SK-N-SH treated with all-trans-retinoic acid at 6 μM for 48 hours (cell line): ENCODE results near the gene CRELD2.

Source experiments
- ATAC-seq: fragments of 200-7000 bp; cut with Tn5 transposase; 3 replicates; pipeline ENCODE4 v1.9.1; 2020; ENCODE audit warnings: mild to moderate bottlenecking, moderate library complexity
- ARNTL ChIP-seq: fragments of 450-650 bp; formaldehyde crosslinking; IDR thresholded peaks from 2 replicates; pipeline ENCODE4 v1.5.0; 2020; ENCODE audit warnings: low read depth, mild to moderate bottlenecking, moderate library complexity, borderline replicate concordance
- BACH2 ChIP-seq: fragments of 250-450 bp; sonication (Bioruptor Pico); IDR thresholded peaks from 2 replicates; pipeline ENCODE4 v1.9.0; 2021; ENCODE audit warnings: mild to moderate bottlenecking, borderline replicate concordance
- CREB5 ChIP-seq: fragments of 250-450 bp; sonication (Bioruptor Pico); IDR thresholded peaks from 2 replicates; pipeline ENCODE4 v1.5.1; 2020; ENCODE audit warnings: low read depth, mild to moderate bottlenecking, moderate library complexity
- CSDC2 ChIP-seq: fragments of 250-450 bp; sonication (Bioruptor Pico); IDR thresholded peaks from 2 replicates; pipeline ENCODE4 v1.5.0; 2020; ENCODE audit warnings: mild to moderate bottlenecking, moderate library complexity
- CSRNP3 ChIP-seq: fragments of 250-450 bp; sonication (Bioruptor Pico); IDR thresholded peaks from 2 replicates; pipeline ENCODE4 v1.5.1; 2021; ENCODE audit warnings: mild to moderate bottlenecking, moderate library complexity
- ESRRG ChIP-seq: fragments of 250-450 bp; sonication (Bioruptor Pico); IDR thresholded peaks from 2 replicates; pipeline ENCODE4 v1.6.1; 2021; ENCODE audit warnings: mild to moderate bottlenecking
- GLIS3 ChIP-seq: fragments of 250-450 bp; sonication (Bioruptor Pico); IDR thresholded peaks from 2 replicates; pipeline ENCODE4 v1.5.0; 2020; ENCODE audit warnings: mild to moderate bottlenecking, moderate library complexity
- PATZ1 ChIP-seq: fragments of 250-450 bp; sonication (Bioruptor Pico); IDR thresholded peaks from 2 replicates; pipeline ENCODE4 v1.8.0; 2020; ENCODE audit warnings: mild to moderate bottlenecking, moderate library complexity, borderline replicate concordance
- POU6F1 ChIP-seq: fragments of 250-450 bp; sonication (Bioruptor Pico); IDR thresholded peaks from 2 replicates; pipeline ENCODE4 v1.8.0; 2021; ENCODE audit warnings: low read depth, mild to moderate bottlenecking, moderate library complexity, borderline replicate concordance
- PPARA ChIP-seq: fragments of 250-450 bp; sonication (Bioruptor Pico); IDR thresholded peaks from 2 replicates; pipeline ENCODE4 v1.5.0; 2020; ENCODE audit warnings: mild to moderate bottlenecking, borderline replicate concordance
- SNAI2 ChIP-seq: fragments of 250-450 bp; sonication (Bioruptor Pico); IDR thresholded peaks from 2 replicates; pipeline ENCODE4 v1.5.0; 2020; ENCODE audit warnings: mild to moderate bottlenecking, moderate library complexity
- TCF4 ChIP-seq: fragments of 250-450 bp; sonication (Bioruptor Pico); IDR thresholded peaks from 2 replicates; pipeline ENCODE4 v1.8.0; 2021; ENCODE audit warnings: mild to moderate bottlenecking, moderate library complexity, borderline replicate concordance
- TOX ChIP-seq: fragments of 250-450 bp; sonication (Bioruptor Pico); IDR thresholded peaks from 2 replicates; pipeline ENCODE4 v1.8.0; 2021; ENCODE audit warnings: mild to moderate bottlenecking, moderate library complexity, borderline replicate concordance
- TSHZ2 ChIP-seq: fragments of 250-450 bp; sonication (Bioruptor Pico); IDR thresholded peaks from 2 replicates; pipeline ENCODE4 v1.5.0; 2020; ENCODE audit warnings: mild to moderate bottlenecking, moderate library complexity
- ZC3H10 ChIP-seq: fragments of 250-450 bp; sonication (Bioruptor Pico); IDR thresholded peaks from 2 replicates; pipeline ENCODE4 v1.5.1; 2021; ENCODE audit warnings: mild to moderate bottlenecking, moderate library complexity
- ZFP3 ChIP-seq: fragments of 250-450 bp; sonication (Bioruptor Pico); IDR thresholded peaks from 2 replicates; pipeline ENCODE4 v1.5.0; 2020; ENCODE audit warnings: mild to moderate bottlenecking, moderate library complexity
- ZFP30 ChIP-seq: fragments of 450-650 bp; formaldehyde crosslinking; IDR thresholded peaks from 2 replicates; pipeline ENCODE4 v1.5.0; 2022; ENCODE audit warnings: mild to moderate bottlenecking, moderate library complexity
- ZNF70 ChIP-seq: fragments of 450-650 bp; formaldehyde crosslinking; IDR thresholded peaks from 2 replicates; pipeline ENCODE4 v1.5.0; 2020; ENCODE audit warnings: mild to moderate bottlenecking, moderate library complexity
- ZNF8 ChIP-seq: fragments of 450-650 bp; formaldehyde crosslinking; IDR thresholded peaks from 2 replicates; pipeline ENCODE4 v1.5.0; 2020; ENCODE audit warnings: mild to moderate bottlenecking, moderate library complexity

CRELD2 gene

GRCh38 chr22:49954354-49954753 is 35.9 kb downstream of the CRELD2 start (continued):
- TF ChIP-seq CREB5 (CRISPR knock-in tag) (no peak), ARNTL (CRISPR knock-in tag) (no peak)

- no peak for ATAC-seq
Measured at GRCh38 chr22:49954991-49955580, 36.7 kb downstream of the CRELD2 start.

GRCh38 chr22:49955581-49956417 is 37.4 kb downstream of the CRELD2 start:
- ATAC-seq, result no peak
- TF ChIP-seq TCF4 (CRISPR knock-in tag) (no peak), ESRRG (CRISPR knock-in tag) (no peak), TOX (no peak), ZFP3 (CRISPR knock-in tag) (no peak), ZFP30 (CRISPR knock-in tag) (no peak), ZNF70 (no peak), PATZ1 (CRISPR knock-in tag) (no peak), ZNF8 (no peak), CSRNP3 (CRISPR knock-in tag) (no peak)
- TF ChIP-seq, all 23 proteins: peak for 0

More at GRCh38 chr22:49954991-49955580, 36.7 kb downstream of the CRELD2 start:
- TF ChIP-seq CREB5 (CRISPR knock-in tag) (no peak), POU6F1 (no peak), BACH2 (CRISPR knock-in tag) (no peak), ZC3H10 (no peak), ESRRG (CRISPR knock-in tag) (no peak), TSHZ2 (CRISPR knock-in tag) (no peak), TOX (no peak), SNAI2 (no peak)

GRCh38 chr22:49956418-49956770 is 38.0 kb downstream of the CRELD2 start:
- no peak for ATAC-seq
- TF ChIP-seq PPARA (CRISPR knock-in tag) (no peak), GLIS3 (CRISPR knock-in tag) (no peak), TCF4 (CRISPR knock-in tag) (no peak), ZNF8 (no peak), CSRNP3 (CRISPR knock-in tag) (no peak), CSDC2 (CRISPR knock-in tag) (no peak), TSHZ2 (CRISPR knock-in tag) (no peak), ZC3H10 (no peak)
